CD4-positive, alpha-beta T cell treated with Interleukin-4 for 1 hour (primary cell): Measurements from ENCODE around the gene SULT2B1.
"Not testable (repeated sequence)": the region's sequence is repeated elsewhere in the genome, so short reads cannot be mapped to it uniquely, and the experiment has no call there.

ENCODE experiments used
- DNase-seq, 2 donors: peaks; one replicate each; pipeline ENCODE4 v3.0.0-alpha.2; 2020 to 2022

SULT2B1 gene

GRCh38 chr19:48624067-48624594 is 72.2 kb downstream of the SULT2B1 start:
- DNase-seq: peak; percentile 97 to 98

DNA sequence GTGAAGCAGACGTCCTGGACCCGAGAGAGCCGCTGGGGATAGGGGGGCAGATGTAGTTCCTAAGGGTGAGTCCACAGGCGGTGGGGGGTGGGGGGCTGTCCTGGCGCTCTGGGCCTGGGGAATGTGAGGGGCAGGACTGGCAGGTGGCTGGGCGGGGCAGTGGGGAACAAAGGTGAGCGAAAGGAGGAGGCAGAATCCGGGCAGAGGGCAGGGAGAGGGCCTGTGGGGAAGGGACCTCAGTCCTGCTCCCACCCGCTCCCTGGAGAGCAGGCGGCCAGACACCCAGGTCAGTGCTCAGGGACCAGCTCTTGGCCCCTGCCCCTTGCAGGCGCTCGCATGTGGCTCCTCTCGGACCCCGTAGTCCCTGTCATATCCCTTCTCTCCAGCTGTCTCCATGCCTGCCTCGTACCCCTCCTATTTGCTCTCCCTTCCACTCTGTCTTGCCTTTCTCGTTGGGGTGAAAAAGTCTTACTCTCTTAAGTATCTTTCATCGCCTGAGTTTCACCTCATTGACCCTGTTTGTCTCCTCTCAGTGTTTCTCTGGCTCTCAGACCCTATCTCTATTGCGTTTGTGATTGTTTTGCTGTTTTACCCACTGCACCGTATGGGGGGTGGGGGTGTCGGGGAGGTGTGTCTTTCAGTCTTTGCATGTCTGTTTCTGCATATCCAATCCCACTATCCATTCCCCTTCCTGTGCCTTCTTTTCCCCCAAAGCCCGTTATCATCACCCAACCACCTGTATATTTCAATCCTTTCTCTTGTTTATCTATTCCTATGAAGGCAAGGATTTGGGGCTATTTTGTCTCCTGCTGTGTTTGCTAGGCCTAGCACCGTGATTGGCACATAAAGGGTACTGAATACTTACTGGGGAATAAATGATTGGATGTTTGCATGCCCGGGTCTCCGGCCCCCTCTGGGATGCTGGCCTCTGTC is 73.1 kb downstream of the SULT2B1 start:
- no peak for DNase-seq

DNA sequence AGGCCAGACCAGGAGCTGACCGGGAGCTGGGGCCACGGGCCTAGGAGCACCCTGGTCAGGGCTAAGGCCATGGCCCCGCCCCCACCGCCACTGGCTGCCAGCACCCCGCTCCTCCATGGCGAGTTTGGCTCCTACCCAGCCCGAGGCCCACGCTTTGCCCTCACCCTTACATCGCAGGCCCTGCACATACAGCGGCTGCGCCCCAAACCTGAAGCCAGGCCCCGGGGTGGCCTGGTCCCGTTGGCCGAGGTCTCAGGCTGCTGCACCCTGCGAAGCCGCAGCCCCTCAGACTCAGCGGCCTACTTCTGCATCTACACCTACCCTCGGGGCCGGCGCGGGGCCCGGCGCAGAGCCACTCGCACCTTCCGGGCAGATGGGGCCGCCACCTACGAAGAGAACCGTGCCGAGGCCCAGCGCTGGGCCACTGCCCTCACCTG is 73.9 kb downstream of the SULT2B1 start:
- DNase-seq: no peak

DNA sequence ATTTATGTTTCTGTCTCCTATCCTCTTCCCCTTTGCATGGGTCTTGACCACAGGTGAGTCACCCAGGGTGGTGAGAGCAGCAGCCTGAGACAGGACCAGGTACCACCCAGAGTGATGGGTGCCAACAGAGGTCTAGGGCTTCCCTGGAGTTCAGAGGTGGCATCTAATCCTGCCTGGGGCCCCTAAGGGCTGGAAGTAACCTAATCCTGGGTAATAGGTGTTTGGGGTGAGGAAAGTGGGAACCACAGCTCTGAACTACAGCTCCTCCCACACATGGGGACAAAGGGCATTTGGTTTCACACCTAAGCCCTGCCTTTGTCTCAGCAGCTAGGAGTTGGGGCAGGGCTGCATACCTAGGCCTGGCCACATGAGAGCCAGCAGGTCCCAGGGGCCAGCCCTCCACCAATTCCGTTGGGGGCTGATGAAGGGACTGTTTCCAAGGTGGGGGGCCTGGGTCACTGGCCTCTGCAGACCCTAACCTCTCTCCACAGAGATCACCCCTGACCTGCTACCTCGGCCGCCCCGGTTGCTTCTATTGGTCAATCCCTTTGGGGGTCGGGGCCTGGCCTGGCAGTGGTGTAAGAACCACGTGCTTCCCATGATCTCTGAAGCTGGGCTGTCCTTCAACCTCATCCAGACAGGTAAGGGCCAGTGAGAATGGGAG is 75.4 kb downstream of the SULT2B1 start:
- no peak for DNase-seq

DNA sequence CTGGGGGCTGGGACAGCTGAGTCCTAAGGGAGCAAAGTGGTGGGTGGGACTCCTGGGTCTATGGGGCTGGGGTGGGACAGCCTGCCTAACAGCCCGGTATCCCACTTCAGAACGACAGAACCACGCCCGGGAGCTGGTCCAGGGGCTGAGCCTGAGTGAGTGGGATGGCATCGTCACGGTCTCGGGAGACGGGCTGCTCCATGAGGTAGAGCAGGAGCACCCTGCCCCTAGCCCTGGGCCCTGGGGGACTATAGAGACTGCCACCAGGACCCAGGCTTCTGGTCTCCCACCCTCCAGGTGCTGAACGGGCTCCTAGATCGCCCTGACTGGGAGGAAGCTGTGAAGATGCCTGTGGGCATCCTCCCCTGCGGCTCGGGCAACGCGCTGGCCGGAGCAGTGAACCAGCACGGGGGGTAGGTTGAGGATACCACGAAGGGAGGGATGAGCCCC is 75.9 kb downstream of the SULT2B1 start:
- DNase-seq: no peak

GRCh38 chr19:48628486-48629296 is 76.7 kb downstream of the SULT2B1 start:
- DNase-seq: no peak

GRCh38 chr19:48629297-48629598 is 77.3 kb downstream of the SULT2B1 start:
- no peak for DNase-seq

GRCh38 chr19:48629599-48630295 is 77.8 kb downstream of the SULT2B1 start:
- DNase-seq: peak in 1 of 2 donors; percentile 26

DNA sequence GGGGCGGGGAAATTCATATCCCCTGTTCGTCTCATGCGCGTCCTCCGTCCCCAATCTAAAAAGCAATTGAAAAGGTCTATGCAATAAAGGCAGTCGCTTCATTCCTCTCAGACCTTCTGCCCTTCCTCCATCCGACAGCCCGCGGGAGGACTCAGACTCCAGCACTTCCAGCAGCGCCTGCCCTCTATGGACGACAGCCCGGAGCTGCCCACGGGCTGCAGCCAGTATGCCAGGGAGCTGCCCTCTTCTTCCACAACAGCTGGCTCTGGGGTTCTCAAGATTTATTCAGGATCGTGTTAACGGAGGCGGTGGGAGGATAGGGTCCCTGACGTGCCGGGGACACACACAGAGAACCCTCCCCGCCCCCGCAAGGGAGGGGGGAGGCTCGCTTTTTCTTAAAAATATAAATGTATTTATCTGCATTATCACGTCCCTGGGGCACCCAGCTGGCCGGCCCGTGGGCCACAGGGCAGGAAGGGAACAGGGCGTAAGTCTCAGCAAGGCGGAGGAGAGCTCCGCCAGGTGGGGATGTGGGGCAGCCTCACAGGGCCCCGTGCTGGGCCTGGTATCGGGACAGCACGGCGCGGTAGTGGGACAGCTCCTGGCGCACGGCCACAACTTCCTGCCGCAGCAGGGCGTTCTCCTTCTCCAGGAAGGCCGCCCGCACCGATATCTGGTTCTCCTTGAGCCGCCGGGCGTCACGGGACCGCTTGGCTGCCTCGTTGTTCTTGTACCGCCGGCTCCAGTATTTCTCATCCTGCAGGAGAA is 78.5 kb downstream of the SULT2B1 start:
- DNase-seq: no peak

GRCh38 chr19:48631225-48631624 is 79.3 kb downstream of the SULT2B1 start:
- DNase-seq: no peak

DNA sequence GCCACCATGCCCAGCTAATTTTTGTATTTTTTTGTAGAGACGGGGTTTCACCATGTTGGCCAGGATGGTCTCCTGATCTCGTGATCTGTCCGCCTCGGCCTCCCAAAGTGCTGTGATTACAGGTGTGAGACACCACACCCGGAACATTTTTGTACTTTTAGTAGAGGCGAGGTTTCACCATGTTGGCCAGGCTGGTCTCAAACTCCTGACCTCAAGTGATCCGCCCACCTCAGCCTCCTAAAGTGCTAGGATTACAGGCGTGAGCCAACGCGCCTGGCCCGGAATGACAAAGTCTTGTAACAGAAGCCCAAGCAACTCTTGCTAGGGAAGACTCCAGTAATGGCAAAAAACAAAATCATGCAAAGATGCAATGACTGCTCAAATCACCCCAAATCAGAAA is 80.3 kb downstream of the SULT2B1 start:
- not testable (repeated sequence) for DNase-seq

GRCh38 chr19:48632692-48633147 is 80.7 kb downstream of the SULT2B1 start:
- no peak for DNase-seq

DNA sequence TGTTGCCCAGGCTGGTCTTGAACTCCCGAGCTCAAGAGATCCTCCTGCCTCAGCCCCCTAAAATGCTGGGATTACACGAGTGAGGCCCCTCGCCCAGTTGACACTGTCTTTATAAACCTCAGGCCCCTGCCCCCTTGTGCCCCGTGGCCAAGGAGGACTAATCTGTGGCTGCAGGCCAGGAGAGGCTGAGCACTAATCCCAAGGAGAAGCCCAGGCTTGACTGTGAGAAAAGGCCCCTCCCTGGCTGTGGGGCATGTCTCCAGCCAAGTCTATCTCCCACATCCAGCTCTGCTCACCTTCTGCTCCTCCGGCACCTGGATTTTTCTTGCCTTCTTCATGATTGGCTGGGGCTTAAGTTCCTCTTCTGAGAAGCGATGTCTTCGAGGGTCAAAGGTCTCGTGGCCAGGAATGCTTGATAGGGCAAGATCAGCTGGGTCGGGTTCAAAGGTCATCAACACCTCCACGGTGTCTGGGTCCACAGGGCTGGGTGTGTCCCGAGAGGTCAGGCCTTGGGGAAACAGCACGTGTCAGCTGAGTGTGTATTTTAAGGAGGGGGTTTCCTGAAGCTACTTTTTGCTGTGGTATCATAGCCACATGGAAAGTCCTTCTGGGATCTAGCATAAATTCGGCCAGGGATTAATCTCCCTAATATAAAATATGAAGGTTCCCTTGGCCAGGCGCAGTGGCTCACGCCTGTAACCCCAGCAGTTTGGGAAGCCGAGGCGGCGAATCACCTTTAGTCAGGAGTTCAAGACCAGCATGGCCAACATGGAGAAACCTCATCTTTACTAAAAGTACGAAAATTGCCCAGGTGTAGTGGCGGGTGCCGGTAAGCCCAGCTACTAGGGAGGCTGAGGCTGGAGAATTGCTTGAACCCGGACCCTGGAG is 81.4 kb downstream of the SULT2B1 start:
- no peak for DNase-seq

- no peak for DNase-seq
These were observed 82.0 kb downstream of the SULT2B1 start for GRCh38 chr19:48634036-48634342.

DNA sequence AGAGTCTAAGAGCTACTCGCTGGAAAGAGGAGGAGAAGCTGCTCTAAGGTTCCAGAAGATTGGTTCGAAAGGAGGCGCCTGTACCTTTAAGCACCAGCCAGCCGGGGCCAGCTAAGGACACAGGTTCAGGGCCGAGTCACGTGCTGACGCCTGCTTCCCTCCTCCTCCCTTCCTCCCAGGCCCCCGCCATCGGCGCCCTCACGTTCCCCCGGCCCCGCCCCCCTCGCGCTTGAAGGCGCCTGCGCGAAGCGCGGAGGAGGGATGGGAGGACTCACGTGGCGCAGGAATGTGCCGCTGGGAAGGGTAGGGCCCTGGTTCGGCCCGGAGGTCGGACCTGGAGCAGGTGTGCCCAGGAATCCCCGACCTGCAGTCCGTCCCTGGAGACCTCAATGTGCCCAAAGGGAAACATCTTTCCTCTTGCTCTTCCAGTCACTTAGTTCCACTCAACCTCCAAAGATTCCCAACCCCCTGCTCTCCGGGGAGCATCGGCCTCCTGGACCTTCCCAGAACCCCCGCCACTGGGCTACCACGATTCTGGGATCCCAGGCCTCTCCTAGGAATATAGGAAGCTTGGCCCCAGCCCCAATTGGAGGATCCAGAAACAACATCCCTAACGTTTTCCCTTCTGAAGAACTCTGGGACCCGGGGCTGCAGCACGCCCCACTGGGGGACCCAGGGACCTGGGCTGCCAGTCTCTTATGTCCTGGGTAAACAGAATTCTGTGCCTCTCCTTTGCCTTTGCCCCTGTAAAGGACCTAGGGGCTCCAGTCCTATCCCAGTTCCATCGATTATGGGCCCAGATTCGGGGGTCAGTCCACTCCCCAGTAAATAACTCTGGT is 82.7 kb downstream of the SULT2B1 start:
- DNase-seq: peak; percentile 93 to 94

DNA sequence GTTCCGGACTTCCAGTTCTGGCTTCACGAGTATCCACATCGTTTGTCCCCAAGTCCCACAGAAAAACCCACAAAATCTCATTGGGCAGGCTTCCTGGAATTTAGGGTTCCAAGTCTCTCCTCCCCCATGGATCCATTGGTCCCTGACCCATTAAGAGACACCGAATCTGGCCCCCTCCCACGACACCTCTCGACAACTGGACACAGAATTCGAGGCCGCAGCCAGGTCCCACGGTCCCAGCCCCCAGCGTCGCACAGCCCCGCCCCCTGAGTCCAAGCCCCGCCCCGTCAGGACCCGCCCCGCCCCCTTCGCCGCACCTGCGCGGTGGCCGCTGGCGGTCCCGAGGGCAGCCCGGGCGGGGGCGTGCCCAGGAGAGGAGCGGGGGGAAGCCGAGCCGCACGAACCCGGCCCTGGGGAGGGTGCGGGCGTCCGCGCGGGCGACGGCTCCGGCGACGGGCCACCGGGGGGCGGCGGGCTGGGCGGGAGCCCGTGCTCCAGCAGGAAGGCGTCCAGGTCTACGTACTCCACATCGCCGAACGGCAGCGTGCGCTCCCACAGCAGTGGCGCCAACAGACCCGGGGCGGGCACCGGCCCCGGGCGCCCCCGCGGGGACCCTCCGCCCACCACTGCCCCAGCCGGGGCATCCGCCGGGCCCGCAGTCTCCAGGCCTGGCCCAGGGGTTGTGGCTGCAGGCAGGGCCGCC is 83.4 kb downstream of the SULT2B1 start:
- DNase-seq: peak; percentile 63 to 75

- DNase-seq: peak in 1 of 2 donors; percentile 41
These were observed 84.2 kb downstream of the SULT2B1 start for GRCh38 chr19:48635966-48636858.
